HG03066 (cell line): ENCODE results near the gene INAVA.
"Not testable (repeated sequence)": the region's sequence is repeated elsewhere in the genome, so short reads cannot be mapped to it uniquely, and the experiment has no call there.

Experiments
- ATAC-seq: cut with Tn5 transposase; IDR thresholded peaks from one replicate; pipeline ENCODE4 v1.9.1; 2021; ENCODE audit warnings: low read depth; ENCODE audit not compliant: unreplicated experiment

The INAVA gene

GRCh38 chr1:200896531-200897196 lies 2.0 kb downstream of the INAVA start:
- ATAC-seq: no peak

GRCh38 chr1:200897259-200897658 lies 2.6 kb downstream of the INAVA start:
- ATAC-seq: no peak

GRCh38 chr1:200899015-200899386 lies 4.3 kb downstream of the INAVA start:
- no peak for ATAC-seq

GRCh38 chr1:200899451-200899915 lies 4.8 kb downstream of the INAVA start:
- no peak for ATAC-seq

- no peak for ATAC-seq
Measured at GRCh38 chr1:200899954-200900867, 5.5 kb downstream of the INAVA start.

GRCh38 chr1:200900877-200901276 lies 6.2 kb downstream of the INAVA start:
- no peak for ATAC-seq

GRCh38 chr1:200901350-200901749 lies 6.7 kb downstream of the INAVA start:
- ATAC-seq: no peak

- ATAC-seq: no peak
Measured at GRCh38 chr1:200901796-200902444, 7.2 kb downstream of the INAVA start.

- ATAC-seq: no peak
Measured at GRCh38 chr1:200903793-200904192, 9.1 kb downstream of the INAVA start.

GRCh38 chr1:200904772-200905171 lies 10.1 kb downstream of the INAVA start:
- ATAC-seq: no peak

- no peak for ATAC-seq
Measured at GRCh38 chr1:200905411-200906052, 10.8 kb downstream of the INAVA start.

- ATAC-seq: no peak
Measured at GRCh38 chr1:200906491-200906890, 11.8 kb downstream of the INAVA start.

GRCh38 chr1:200907611-200908097 lies 13.0 kb downstream of the INAVA start:
- ATAC-seq: peak; percentile 55

GRCh38 chr1:200908191-200908868 lies 13.6 kb downstream of the INAVA start:
- ATAC-seq: no peak

GRCh38 chr1:200909071-200909470 lies 14.4 kb downstream of the INAVA start:
- ATAC-seq: no peak

GRCh38 chr1:200909757-200910239 lies 15.1 kb downstream of the INAVA start:
- no peak for ATAC-seq

GRCh38 chr1:200911361-200911760 lies 16.7 kb downstream of the INAVA start:
- no peak for ATAC-seq

- ATAC-seq: not testable (repeated sequence)
Measured at GRCh38 chr1:200911936-200912335, 17.2 kb downstream of the INAVA start.

- no peak for ATAC-seq
Measured at GRCh38 chr1:200912737-200913407, 18.2 kb downstream of the INAVA start.
